CD4-positive, alpha-beta T cell (primary cell): ENCODE data around the gene CTDSPL2. TPM values are rescaled to one million over a fixed set of nuclear protein-coding genes. Genes with fewer than 3 reads are reported as not detected.
A peak's percentile ranks its signal among the peaks of the same experiment; 100 is the strongest.

ENCODE experiments used
- ATAC-seq: fragments of 200-7000 bp; cut with Tn5 transposase; one replicate; pipeline ENCODE4 v1.10.0; 2022; ENCODE audit warnings: mild to moderate bottlenecking; ENCODE audit not compliant: poor library complexity
- CTCF ChIA-PET: fragments of 350-600 bp; sonication (Branson Sonifier 250); formaldehyde crosslinking; loops from one replicate; lab custom pipeline; 2021; ENCODE audit warnings: antibody characterized with exemption, inconsistent platforms; lab: Charles Lee
- POLR2A ChIA-PET: fragments of 350-600 bp; sonication (Branson Sonifier 250); formaldehyde crosslinking; loops from one replicate; lab custom pipeline; 2021; ENCODE audit warnings: antibody characterized with exemption, inconsistent platforms; lab: Charles Lee
- DNase-seq, 14 experiments: peaks; one replicate each; pipeline ENCODE4 v3.0.0-alpha.2; 2013 to 2020; ENCODE audit warnings: mixed read lengths in 2 of 14
- H3K27ac ChIP-seq, 2 donors: one replicate each; pipeline versions ENCODE4 v1.5.1 to v1.7.0; 2013; ENCODE audit warnings: low read length in 2 of 2, low read depth in 1 of 2, mild to moderate bottlenecking in 1 of 2
- H3K27me3 ChIP-seq, 2 experiments: 1 replicate in 1 of 2; 2 replicates in 1 of 2; pipeline versions ENCODE4 v1.6.1 to v1.7.0; 2013; ENCODE audit warnings: low read length in 2 of 2, control low read depth in 1 of 2, mild to moderate bottlenecking in 1 of 2, moderate library complexity in 1 of 2; ENCODE audit not compliant: insufficient read depth in 2 of 2, control insufficient read depth in 1 of 2
- H3K36me3 ChIP-seq: one replicate; pipeline ENCODE4 v1.6.1; 2013; ENCODE audit warnings: low read length, control low read depth; ENCODE audit not compliant: insufficient read depth
- H3K4me1 ChIP-seq: one replicate; pipeline ENCODE4 v1.6.1; 2013; ENCODE audit warnings: low read length, control low read depth; ENCODE audit not compliant: insufficient read depth
- H3K4me3 ChIP-seq: one replicate; pipeline ENCODE4 v1.5.1; 2013; ENCODE audit warnings: mild to moderate bottlenecking, low read length, moderate library complexity
- H3K9me3 ChIP-seq, 2 experiments: 1 replicate in 1 of 2; 2 replicates in 1 of 2; pipeline versions ENCODE4 v1.6.1 to v1.7.0; 2013; ENCODE audit warnings: low read length in 2 of 2, mild to moderate bottlenecking in 2 of 2, control low read depth in 1 of 2, moderate library complexity in 1 of 2; ENCODE audit not compliant: control insufficient read depth in 1 of 2, insufficient read depth in 1 of 2
- H3K27ac Mint-ChIP-seq: one replicate; pipeline ENCODE4 v1.8.0; 2020; ENCODE audit warnings: mixed read lengths
- H3K27me3 Mint-ChIP-seq: one replicate; pipeline ENCODE4 v1.8.0; 2021; ENCODE audit warnings: mixed read lengths
- H3K36me3 Mint-ChIP-seq: one replicate; pipeline ENCODE4 v1.8.0; 2021; ENCODE audit warnings: low read depth, mixed read lengths
- H3K4me1 Mint-ChIP-seq: one replicate; pipeline ENCODE4 v1.8.0; 2021; ENCODE audit warnings: low read depth, mixed read lengths
- H3K4me3 Mint-ChIP-seq: one replicate; pipeline ENCODE4 v1.8.0; 2020; ENCODE audit warnings: mild to moderate bottlenecking, mixed read lengths
- H3K9me3 Mint-ChIP-seq: one replicate; pipeline ENCODE4 v1.8.0; 2020; ENCODE audit warnings: mixed read lengths
- CTCF ChIP-seq: fragments of 200-600 bp; IDR thresholded peaks from one replicate; pipeline ENCODE4 v1.8.0; 2022; ENCODE audit warnings: antibody characterized with exemption, mild to moderate bottlenecking
- intact Hi-C, 2 experiments: fragments of 100-400 bp; cut with DNase I in 1 of 2; cut with micrococcal nuclease in 1 of 2; formaldehyde crosslinking; loops; one replicate each; pipeline versions ENCODE4 v1.15.1 to v1.9.0; 2023 to 2025; cut with DNase I, micrococcal nuclease
- total RNA-seq, 174 experiments: library from RNA in 2 of 174; stranded (reverse) in 2 of 174; gene quantifications; one replicate each; pipeline ENCODE4 v1.2.3 and lab custom pipeline; 2021 to 2026

The CTDSPL2 gene
- total RNA-seq, 2 experiments from 2014 or later = 106 to 113 TPM

- Histone ChIP-seq H3K9me3 (peaks cover 0 to 5% of the 10 kb centered on the region in 2 experiments), H3K36me3 (peaks cover 85% of the 10 kb centered on the region), H3K27ac (no peak overlapping the region), H3K4me3 (no peak overlapping the region), H3K27me3 (no peaks in the 10 kb centered on the region), H3K4me1 (peaks cover 3% of the 10 kb centered on the region)
- no peak overlapping the region for H3K4me3 Mint-ChIP-seq
- intact Hi-C loops = no loop called here
- ATAC-seq (no peak), DNase-seq (no peak)
- peaks cover 13% of the 10 kb centered on the region for H3K4me1 Mint-ChIP-seq
- ChIA-PET CTCF (no interaction called here), POLR2A (no interaction called here)
- H3K36me3 Mint-ChIP-seq = peaks cover 89% of the 10 kb centered on the region
- peak overlapping the region; percentile 17 for H3K27ac Mint-ChIP-seq
- TF ChIP-seq CTCF = no peak
- no peaks in the 10 kb centered on the region for H3K27me3 Mint-ChIP-seq
- H3K9me3 Mint-ChIP-seq = no peaks in the 10 kb centered on the region
Measured at GRCh38 chr15:44565387-44566154, 138.1 kb downstream of the CTDSPL2 start.

- H3K36me3 Mint-ChIP-seq = peaks cover 89% of the 10 kb centered on the region
- Histone ChIP-seq H3K9me3 (peaks cover 0 to 5% of the 10 kb centered on the region in 2 experiments), H3K4me1 (no peaks in the 10 kb centered on the region), H3K27ac (no peak overlapping the region), H3K4me3 (no peak overlapping the region), H3K36me3 (peaks cover 87% of the 10 kb centered on the region), H3K27me3 (no peaks in the 10 kb centered on the region)
- no peak for TF ChIP-seq CTCF
- peak overlapping the region; percentile 17 for H3K27ac Mint-ChIP-seq
- peaks cover 7% of the 10 kb centered on the region for H3K4me1 Mint-ChIP-seq
- H3K27me3 Mint-ChIP-seq = no peaks in the 10 kb centered on the region
- H3K9me3 Mint-ChIP-seq = no peaks in the 10 kb centered on the region
- intact Hi-C loops = no loop called here
- DNase-seq (no peak), ATAC-seq (no peak)
- POLR2A ChIA-PET = no interaction called here
- no peak overlapping the region for H3K4me3 Mint-ChIP-seq
- CTCF ChIA-PET = no interaction called here
Measured at GRCh38 chr15:44566155-44566540, 138.7 kb downstream of the CTDSPL2 start.

- Mint-ChIP-seq H3K27me3 (no peaks in the 10 kb centered on the region), H3K36me3 (peaks cover 81% of the 10 kb centered on the region)
- POLR2A ChIA-PET = no interaction called here
Measured at GRCh38 chr15:44568338-44568737, 140.9 kb downstream of the CTDSPL2 start.

More at GRCh38 chr15:44568338-44568737, 140.9 kb downstream of the CTDSPL2 start:
- intact Hi-C loops = no loop called here
- no peak for DNase-seq
- no peak overlapping the region for H3K27ac ChIP-seq
- CTCF ChIA-PET = no interaction called here
- no peaks in the 10 kb centered on the region for H3K9me3 Mint-ChIP-seq
- peaks cover 77% of the 10 kb centered on the region for H3K36me3 ChIP-seq
- no peak for ATAC-seq
- no peak for TF ChIP-seq CTCF
- H3K4me3 Mint-ChIP-seq = no peak overlapping the region
- H3K27ac Mint-ChIP-seq = no peak overlapping the region
- H3K4me1 Mint-ChIP-seq = no peaks in the 10 kb centered on the region
- no peaks in the 10 kb centered on the region for H3K27me3 ChIP-seq
- H3K4me1 ChIP-seq = no peaks in the 10 kb centered on the region
- H3K9me3 ChIP-seq = peaks cover 0 to 5% of the 10 kb centered on the region in 2 experiments
- H3K4me3 ChIP-seq = no peak overlapping the region
